Measurements from ENCODE around the gene SLC24A3.

DNA sequence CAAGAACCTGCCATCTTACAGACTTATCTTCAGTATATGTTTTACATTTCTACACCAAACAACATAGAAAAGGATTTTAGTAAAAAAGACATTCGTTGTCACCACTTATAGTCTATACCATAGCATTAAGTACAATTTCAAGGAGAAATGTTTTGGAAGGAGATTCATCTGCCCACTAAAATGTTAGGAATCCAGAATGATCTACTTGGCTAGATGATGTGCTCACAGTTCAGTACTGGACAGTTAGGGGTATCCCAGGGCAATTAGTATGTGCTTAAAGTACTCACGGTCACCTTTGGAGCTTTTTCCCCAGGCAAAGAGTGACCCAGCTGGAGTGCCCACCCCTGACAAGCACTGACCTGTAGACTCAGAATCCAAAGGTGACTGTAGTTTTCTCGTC lies 222.9 kb downstream of the SLC24A3 start:
- no peak for TF ChIP-seq POLR2A (IDR thresholded peaks at IDR 0.05)
- TF ChIP-seq, protein P1, sequence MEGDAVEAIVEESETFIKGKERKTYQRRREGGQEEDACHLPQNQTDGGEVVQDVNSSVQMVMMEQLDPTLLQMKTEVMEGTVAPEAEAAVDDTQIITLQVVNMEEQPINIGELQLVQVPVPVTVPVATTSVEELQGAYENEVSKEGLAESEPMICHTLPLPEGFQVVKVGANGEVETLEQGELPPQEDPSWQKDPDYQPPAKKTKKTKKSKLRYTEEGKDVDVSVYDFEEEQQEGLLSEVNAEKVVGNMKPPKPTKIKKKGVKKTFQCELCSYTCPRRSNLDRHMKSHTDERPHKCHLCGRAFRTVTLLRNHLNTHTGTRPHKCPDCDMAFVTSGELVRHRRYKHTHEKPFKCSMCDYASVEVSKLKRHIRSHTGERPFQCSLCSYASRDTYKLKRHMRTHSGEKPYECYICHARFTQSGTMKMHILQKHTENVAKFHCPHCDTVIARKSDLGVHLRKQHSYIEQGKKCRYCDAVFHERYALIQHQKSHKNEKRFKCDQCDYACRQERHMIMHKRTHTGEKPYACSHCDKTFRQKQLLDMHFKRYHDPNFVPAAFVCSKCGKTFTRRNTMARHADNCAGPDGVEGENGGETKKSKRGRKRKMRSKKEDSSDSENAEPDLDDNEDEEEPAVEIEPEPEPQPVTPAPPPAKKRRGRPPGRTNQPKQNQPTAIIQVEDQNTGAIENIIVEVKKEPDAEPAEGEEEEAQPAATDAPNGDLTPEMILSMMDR (IDR thresholded peaks at IDR 0.05) = no peak
